Nephron (organoid): ENCODE results near the gene PRKCA.
A peak's percentile ranks its signal among the peaks of the same experiment; 100 is the strongest.

Experiments used
- H3K27ac Mint-ChIP-seq, 3 experiments: 2 replicates each; pipeline ENCODE4 v1.8.0; 2020; ENCODE audit warnings: mixed read lengths in 3 of 3, mild to moderate bottlenecking in 2 of 3, moderate library complexity in 1 of 3
- H3K27me3 Mint-ChIP-seq: 2 replicates; pipeline ENCODE4 v1.8.0; 2021; ENCODE audit warnings: low read depth, mild to moderate bottlenecking, moderate library complexity, mixed read lengths
- H3K36me3 Mint-ChIP-seq: 2 replicates; pipeline ENCODE4 v1.8.0; 2020; ENCODE audit warnings: low read depth, mixed read lengths
- H3K4me1 Mint-ChIP-seq: 2 replicates; pipeline ENCODE4 v1.8.0; 2020; ENCODE audit warnings: mixed read lengths
- H3K4me3 Mint-ChIP-seq, 3 experiments: 2 replicates each; pipeline ENCODE4 v1.8.0; 2020; ENCODE audit warnings: mild to moderate bottlenecking in 3 of 3, mixed read lengths in 3 of 3, moderate library complexity in 2 of 3
- H3K9me3 Mint-ChIP-seq: 2 replicates; pipeline ENCODE4 v1.8.0; 2020; ENCODE audit warnings: mixed read lengths
- CTCF ChIP-seq, 3 experiments: fragments of 200-600 bp; sonication (generic); IDR thresholded peaks; one replicate each; pipeline ENCODE4 v1.5.0; 2021; ENCODE audit warnings: antibody characterized with exemption in 3 of 3; ENCODE audit not compliant: unreplicated experiment in 3 of 3

The PRKCA gene

GRCh38 chr17:66654106-66654740 is 351.8 kb downstream of the PRKCA start:
- H3K36me3 Mint-ChIP-seq, result peaks cover 10% of the 10 kb centered on the region
- no peak for TF ChIP-seq CTCF (IDR thresholded peaks at IDR 0.05; ENCODE audit: unreplicated experiment in 3 of 3)
- peaks cover 8% of the 10 kb centered on the region for H3K27me3 Mint-ChIP-seq
- H3K4me1 Mint-ChIP-seq, result peaks cover 29% of the 10 kb centered on the region
- peak overlapping the region; percentile 44 to 84 (median 63) for H3K27ac Mint-ChIP-seq
- no peaks in the 10 kb centered on the region for H3K9me3 Mint-ChIP-seq
- no peak overlapping the region for H3K4me3 Mint-ChIP-seq

GRCh38 chr17:66654764-66655163 is 352.4 kb downstream of the PRKCA start:
- Mint-ChIP-seq H3K4me3 (no peak overlapping the region), H3K27me3 (peaks cover 8% of the 10 kb centered on the region), H3K4me1 (peaks cover 29% of the 10 kb centered on the region), H3K36me3 (peaks cover 10% of the 10 kb centered on the region), H3K9me3 (no peaks in the 10 kb centered on the region), H3K27ac (peak overlapping the region; percentile 44 to 84 (median 63))
- TF ChIP-seq CTCF (IDR thresholded peaks at IDR 0.05; ENCODE audit: unreplicated experiment in 3 of 3), result no peak

GRCh38 chr17:66655461-66655860 is 353.0 kb downstream of the PRKCA start:
- peaks cover 10% of the 10 kb centered on the region for H3K36me3 Mint-ChIP-seq
- H3K9me3 Mint-ChIP-seq, result no peaks in the 10 kb centered on the region
- H3K4me3 Mint-ChIP-seq, result no peak overlapping the region
- no peak for TF ChIP-seq CTCF (IDR thresholded peaks at IDR 0.05; ENCODE audit: unreplicated experiment in 3 of 3)
- H3K27ac Mint-ChIP-seq, result no peak overlapping the region
- peaks cover 29% of the 10 kb centered on the region for H3K4me1 Mint-ChIP-seq
- H3K27me3 Mint-ChIP-seq, result peaks cover 8% of the 10 kb centered on the region

GRCh38 chr17:66655861-66656260 is 353.4 kb downstream of the PRKCA start:
- H3K9me3 Mint-ChIP-seq, result no peaks in the 10 kb centered on the region

GRCh38 chr17:66661411-66662256 is 359.2 kb downstream of the PRKCA start:
- no peaks in the 10 kb centered on the region for H3K4me1 Mint-ChIP-seq
- no peak overlapping the region for H3K4me3 Mint-ChIP-seq
- H3K36me3 Mint-ChIP-seq, result peaks cover 7% of the 10 kb centered on the region
- no peak overlapping the region for H3K27ac Mint-ChIP-seq
- TF ChIP-seq CTCF (IDR thresholded peaks at IDR 0.05; ENCODE audit: unreplicated experiment in 3 of 3), result no peak
- H3K9me3 Mint-ChIP-seq, result no peaks in the 10 kb centered on the region
- H3K27me3 Mint-ChIP-seq, result no peaks in the 10 kb centered on the region

More at GRCh38 chr17:66655861-66656260, 353.4 kb downstream of the PRKCA start:
- TF ChIP-seq CTCF (IDR thresholded peaks at IDR 0.05; ENCODE audit: unreplicated experiment in 3 of 3), result no peak
- Mint-ChIP-seq H3K27me3 (peaks cover 8% of the 10 kb centered on the region), H3K4me3 (no peak overlapping the region), H3K36me3 (peaks cover 8% of the 10 kb centered on the region), H3K4me1 (peaks cover 29% of the 10 kb centered on the region), H3K27ac (no peak overlapping the region)
